GM19099 (cell line): Measurements from ENCODE around the gene TCOF1.

Experiments used
- POLR2A ChIP-seq: IDR thresholded peaks from 3 replicates; pipeline ENCODE4 v1.6.1; 2011; ENCODE audit warnings: low read depth; ENCODE audit not compliant: insufficient read length; ENCODE audit errors: extremely low read depth

Gene TCOF1

DNA sequence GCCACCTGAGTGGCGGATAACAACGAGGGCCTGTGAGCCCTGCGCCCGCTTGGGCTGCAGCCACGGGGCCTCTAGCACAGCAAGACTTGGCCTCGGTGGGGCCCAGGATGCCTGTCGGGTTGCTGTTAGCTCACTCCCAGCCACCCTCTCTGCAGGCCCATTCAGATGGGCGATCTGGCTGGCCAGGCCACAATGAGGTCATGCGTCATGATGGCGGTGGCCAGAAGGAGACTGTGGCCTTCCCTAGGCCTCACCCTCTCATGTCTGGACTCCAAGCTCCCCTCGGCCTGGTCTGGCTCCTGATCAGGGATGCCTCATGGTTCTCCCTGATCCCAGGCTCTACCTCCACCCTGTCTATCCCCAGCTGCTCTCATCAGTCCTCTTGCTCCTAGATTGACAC, 19.0 kb upstream of the TCOF1 start:
- TF ChIP-seq POLR2A, result no peak

DNA sequence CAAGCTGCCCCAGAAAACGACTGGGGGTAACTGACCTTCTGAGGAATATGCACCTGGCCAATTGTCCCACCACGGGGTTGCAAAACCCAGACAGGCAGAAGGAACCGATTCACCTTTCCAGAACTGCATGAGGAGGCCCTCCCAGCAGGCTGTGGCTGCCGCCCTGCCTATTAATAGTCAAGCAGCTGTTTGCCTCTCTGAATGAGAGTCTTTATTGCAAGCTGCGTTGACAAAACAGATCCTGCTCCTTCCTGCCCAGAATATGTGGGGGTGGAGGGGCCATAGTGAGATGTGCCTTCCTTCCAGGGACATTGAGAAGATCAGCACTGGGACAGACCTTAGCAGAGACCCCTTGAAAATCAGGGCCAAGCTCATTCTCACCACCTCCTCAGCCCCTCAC, 18.3 kb upstream of the TCOF1 start:
- TF ChIP-seq POLR2A, result no peak

DNA sequence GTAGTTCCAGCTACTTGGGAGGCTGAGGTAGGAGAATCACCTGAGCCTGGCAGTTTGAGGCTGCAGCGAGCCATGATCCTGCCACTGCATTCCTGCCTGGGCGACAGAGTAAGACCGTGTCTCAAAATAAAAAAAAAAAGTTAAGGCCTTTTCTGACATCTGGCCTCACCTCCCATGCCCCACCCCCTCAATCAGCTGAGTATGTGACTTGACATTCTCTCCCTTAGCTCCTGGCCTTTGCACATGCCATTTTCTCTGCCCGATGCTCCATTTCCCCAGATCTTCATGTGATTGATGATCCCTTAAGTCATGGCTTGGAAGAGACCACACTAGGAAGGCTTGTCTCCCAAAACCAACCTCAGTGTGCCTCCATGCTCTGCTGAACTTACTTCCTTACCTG, 17.7 kb upstream of the TCOF1 start:
- TF ChIP-seq POLR2A, result no peak

DNA sequence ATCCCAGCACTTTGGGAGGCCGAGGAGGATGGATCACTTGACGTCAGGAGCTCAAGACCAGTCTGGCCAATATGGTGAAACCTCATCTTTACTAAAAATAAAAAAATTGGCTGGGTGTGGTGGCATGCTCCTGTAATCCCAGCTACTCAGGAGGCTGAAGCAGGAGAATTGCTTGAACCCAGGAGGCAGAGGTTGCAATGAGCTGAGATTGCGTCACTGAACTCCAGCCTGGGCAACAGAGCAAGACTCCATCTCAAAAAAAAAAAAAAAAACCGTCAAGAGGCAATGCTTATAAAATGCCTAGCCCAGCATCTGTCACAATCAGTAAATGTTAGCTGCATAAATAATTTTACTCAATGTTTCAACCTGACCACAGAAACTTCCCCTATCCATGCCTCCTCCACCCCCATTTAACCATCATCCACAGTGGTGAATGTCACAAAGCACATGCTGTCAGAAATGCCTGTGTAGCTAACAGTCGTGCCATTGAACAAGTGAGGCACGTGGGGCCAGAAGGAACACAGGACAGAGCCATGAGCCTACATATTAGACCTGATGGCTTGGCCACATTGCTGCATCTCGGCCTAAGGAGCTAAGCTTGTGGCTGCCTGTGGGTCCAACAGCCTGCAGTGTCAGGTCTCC, 16.8 kb upstream of the TCOF1 start:
- TF ChIP-seq POLR2A, result no peak

DNA sequence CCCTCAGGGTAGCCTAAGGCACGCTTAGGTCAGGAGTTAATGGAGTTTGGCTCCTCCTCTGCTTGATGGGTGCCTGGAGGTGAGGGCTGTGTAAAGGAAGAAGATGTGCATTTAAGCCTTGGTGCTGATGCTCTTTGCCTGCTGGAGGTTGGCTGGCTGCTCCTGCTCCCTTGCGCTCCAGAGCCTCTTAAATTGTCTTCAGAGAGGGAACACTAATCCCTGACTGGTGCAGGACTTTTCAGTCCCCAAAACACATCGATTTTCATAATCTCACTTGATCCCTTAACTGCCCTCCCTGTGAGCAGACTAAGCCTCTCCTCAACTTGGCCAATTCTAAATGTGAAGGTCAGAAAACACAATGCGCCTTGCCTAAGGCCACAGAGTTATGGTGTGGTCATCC, 16.2 kb upstream of the TCOF1 start:
- TF ChIP-seq POLR2A, result no peak

DNA sequence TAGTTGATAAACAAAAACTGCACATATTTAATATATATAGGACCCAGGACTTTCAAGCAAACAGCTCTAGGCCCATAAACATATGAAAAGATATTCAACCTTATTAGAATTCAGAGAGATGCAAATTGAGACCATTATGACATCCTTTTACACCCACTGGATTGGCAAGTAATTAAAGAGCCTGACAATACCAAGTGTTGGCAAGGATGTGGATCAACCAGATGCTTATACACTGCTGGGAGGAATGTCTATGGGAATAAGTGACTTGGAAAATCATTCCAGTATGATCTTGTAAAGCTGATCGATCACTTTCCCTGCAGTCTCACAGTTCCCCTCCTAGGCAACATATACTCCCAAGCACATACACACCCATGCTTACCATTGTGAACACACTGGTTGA, 15.5 kb upstream of the TCOF1 start:
- TF ChIP-seq POLR2A, result no peak

DNA sequence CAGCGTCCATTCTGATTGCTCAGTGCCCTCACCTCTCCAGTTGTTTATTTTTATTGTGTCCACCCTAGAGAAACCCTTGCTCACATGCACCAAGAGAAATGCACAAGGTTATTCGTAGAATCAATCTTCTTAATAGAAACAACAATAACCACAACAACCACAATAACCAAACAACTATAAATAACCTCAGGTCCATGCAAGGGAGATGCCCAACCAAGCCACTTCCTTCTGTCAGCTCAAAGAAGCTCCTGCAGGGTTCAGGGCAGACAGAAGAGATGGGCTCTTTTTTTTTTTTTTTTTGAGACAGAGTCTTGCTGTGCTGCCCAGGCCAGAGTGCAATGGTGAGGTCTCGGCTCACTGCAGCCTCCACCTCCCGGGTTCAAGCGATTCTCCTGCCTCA, 14.9 kb upstream of the TCOF1 start:
- TF ChIP-seq POLR2A, result no peak

DNA sequence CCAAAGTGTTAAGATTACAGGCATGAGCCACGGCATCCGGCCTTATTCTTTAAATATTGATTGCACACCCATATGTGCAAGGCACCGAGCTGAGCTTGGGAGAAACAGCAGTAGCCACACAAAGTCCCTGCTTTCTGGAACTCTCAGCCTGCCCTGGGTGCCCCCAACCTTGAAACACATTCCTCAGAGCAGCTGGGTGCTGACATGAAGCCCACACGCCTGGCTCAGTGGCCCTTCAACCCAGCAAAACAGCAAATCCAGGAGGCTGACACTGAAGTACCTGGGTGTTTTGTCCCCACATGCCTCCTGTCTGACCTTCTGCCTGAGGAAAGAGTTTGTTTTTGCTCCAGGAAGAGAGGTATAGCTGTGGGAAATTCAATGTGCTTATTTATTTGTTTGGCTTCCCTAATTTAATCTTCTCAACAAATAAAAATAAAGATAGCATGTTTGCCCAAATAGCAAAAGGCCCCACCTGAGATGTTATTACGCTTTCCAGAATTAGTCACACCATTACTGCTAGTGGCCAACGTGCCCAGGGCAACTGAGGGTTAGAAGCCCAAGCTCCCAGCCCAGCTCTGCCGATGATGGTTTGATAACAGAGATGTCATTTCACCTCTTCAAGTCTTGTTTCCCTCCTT, 13.4 kb upstream of the TCOF1 start:
- TF ChIP-seq POLR2A, result no peak

DNA sequence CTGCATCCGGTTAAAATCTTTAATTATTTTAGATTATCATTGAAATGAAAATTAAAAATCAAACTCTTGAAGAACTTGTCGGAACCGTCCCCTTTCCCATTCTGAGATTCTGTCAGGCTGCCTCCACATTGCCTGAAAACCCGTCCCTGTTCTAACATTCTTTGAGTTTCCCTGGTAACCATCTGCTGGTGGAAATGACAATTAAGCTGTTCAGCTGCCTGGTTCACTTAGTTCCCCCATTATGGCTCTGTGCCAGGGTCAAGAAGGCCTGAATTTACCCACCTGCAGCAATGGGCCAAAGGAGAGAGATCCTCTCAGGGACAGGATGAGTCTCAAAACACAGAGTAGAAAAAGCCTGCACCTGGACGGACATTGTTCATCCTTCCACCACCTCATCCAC, 11.8 kb upstream of the TCOF1 start:
- TF ChIP-seq POLR2A, result no peak

DNA sequence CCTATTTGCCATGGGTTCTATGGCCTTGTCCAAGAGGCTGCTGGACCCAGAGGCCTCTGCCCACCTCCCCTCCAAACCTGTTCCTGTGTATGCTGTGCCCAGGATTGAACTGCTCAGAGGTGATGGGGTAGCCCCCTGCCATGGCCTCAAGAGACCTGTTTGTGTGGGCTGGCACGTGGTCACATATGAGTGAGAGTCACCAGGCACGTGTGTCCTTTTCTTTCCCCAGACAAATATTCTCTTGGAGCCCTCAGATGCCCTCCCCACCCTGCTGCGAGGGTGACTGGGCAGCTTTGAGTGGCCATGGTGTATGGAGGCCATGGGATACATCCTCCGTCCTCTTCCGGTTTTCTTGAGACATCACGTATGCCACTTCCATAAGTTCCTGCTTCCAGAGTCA, 10.9 kb upstream of the TCOF1 start:
- no peak for TF ChIP-seq POLR2A

DNA sequence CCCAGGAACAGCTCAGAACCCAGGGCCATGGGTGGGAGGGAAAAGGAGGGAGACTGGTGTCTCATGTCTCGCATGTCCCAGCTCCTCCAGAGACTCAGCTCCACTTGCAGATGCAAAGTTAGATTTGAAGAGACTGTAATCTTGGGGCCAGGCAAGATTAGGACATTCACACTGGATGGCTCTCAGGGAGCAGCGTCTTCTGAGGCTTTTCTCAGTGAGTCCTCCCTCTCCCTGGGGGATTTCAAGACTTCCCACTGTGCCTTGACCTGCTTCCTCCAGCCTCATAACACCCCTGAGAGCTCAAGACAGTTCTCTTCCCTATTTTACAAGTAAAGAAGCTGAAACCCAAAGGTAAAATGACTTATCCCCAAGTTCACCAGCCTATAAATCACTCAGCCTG, 10.5 kb upstream of the TCOF1 start:
- TF ChIP-seq POLR2A, result no peak

DNA sequence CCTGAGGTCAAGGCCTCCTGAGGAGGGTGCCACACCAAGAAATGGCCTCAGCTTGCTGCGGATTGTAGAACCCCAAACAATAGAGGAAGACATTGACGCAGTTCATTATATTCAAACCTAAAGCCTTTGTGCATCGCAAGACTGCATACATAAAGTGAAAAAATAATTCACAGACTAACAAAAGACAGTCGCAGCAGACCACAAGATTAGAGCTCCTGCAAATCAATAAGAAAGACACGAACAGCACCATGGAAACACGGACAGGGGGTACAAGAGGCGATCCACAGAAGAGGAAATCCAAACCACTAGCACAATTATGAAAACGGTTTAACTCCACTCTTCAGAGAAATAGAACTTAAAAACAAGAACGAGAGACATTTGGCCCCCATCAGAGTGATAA, 10.0 kb upstream of the TCOF1 start:
- TF ChIP-seq POLR2A, result no peak

DNA sequence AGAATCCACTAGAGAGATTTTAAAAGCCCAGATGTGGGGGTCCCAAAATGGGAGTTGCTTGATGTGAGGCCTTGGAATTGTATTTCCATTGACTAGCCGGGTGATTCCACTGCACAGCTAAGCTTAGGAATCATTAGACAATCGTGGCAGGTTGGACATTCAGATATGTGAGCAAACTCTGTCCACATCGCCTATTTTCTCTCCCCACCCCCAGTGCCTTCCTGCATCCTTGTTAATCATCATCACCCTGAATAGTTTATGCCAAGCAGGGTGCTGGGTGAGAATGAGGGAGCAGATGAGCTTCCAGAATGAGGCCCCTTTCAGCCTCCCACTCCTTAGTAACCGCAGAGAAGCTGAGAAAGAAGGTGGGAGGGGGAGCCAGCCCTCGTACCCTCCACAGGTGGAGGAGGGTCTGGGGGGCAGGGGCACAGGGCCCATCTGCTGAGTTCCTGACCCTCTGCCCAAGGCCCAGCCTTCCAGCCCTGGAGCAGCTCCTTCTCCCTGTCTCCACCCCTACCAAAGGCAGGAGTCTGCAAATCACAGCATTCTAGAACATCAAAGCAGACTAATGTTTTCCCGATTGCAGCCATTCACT, 7.7 kb upstream of the TCOF1 start:
- TF ChIP-seq POLR2A, result no peak

DNA sequence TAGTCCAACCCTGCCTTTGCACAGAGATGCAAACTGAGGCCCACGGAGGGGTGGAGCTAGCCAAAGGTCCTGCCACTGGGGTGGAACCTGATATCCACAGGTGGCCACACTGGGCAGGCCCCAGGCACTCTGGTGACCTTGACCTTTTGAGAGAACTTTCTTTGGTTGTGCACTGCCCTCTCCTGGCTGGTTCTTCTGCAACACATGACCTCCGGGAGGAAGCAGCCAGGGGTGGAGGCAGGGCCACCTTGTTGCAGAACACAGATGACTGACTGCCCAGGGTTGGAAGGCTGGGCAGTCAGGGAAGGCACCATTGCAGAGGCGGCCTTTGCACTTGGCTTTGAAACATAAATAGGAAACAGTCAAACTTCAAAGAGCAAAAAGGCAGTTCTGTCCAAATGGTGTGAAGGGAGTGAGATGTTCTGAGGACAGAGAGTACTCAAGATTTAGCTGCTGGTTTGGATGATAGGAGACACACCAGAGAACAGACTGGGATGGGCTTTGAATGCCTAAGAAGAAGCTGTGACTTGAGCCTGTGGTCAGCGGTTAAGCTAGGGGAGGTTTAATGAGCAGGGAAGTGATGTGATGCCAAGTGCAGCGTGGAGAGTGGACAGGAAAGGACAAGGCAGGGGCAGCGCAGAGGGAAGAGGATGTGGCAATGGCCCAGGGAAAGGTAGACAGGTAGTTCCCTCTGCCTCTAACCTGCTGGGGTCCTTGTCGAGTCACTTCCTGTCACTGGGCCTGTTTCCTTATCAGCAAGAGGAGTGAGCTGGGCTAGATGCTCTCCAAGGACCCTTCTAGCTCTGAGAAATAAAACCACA, 6.8 kb upstream of the TCOF1 start:
- no peak for TF ChIP-seq POLR2A

DNA sequence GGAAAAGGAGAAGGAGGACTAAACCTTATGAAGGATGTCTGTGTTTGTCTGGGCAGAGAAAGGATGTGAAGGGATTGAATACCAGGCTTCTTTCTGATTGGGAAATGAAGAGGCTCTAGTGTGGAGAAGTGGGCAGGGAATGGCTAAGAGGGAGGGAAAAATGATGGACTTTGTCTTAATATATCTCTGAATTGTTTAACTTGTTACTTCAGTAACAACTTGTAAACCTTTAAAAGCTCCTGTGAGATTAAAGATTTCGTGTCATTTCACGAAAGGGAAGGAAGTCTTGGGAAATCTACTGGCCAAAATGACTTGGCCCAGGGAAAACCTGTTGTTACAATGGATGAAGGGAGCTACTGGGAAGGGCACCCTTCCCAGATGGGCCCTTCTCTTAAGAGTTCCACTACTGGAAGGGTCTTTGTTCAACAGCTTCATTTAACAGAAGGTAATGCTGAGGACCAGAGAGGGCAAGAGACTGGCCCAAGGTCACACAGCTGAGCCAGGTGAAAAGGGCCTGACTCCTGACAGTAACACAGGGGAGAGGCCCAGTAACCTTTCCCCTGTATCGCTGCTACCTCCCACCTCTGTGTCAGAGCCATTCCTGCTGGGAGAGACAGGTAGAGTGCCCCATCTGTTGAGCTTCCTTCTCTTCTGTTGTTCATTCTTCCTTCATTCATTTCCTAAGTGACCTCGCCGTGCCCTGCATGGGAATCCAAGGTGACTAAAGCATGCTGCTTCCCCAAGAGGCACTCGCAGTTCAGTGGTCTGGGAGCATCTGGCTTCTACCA, 5.1 kb upstream of the TCOF1 start:
- TF ChIP-seq POLR2A, result no peak

DNA sequence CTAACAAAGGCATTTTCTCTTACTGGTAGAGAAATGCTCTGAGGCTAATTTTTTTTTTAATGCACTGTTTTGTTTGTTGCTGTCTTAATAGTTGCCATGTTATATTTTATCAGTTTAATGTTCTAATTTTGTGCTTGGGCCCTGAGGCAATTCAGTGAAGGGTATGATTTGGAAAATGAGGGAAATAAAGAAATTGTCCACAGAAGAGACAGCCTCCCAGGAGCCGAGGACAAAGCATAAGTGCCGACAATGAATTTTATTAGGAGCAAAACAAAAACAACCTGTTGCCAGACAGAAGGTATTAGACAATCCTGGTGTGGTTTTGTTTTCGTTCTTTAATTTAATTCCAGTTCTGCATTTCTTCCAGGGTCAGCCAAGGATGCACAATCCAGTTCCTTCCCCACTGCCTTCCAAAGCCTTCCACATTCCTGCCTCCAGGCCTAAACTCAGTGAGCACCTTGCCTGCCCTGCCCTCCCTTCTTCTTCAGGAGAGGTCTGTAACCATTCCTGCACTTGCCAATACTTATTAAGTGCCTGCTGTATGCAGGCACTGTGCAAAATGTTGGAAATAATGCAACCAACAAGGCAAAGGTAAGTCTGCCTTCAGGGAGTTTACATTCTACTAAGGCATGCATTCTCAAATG, 4.3 kb upstream of the TCOF1 start:
- no peak for TF ChIP-seq POLR2A
